Dermis microvascular lymphatic vessel endothelial cell (primary cell): ENCODE measurements around the gene CNOT3. TPM values are rescaled to one million over a fixed set of nuclear protein-coding genes. Genes with fewer than 3 reads are reported as not detected.

Experiments
- DNase-seq, 2 donors: peaks; one replicate each; pipeline versions ENCODE4 v3.0.0 to v3.0.0-alpha.2; 2010; ENCODE audit warnings: low read depth in 2 of 2
- total RNA-seq: library from RNA; depleted of rRNA; stranded (reverse); fragments of >200 nt; gene quantifications from 2 replicates; pipeline ENCODE4 v1.2.1, GENCODE V29; 2014

CNOT3 gene
- total RNA-seq, 1 donor from 2014 or later = 4.9 TPM

- DNase-seq = peak in 1 of 2 donors; percentile 76
Measured at GRCh38 chr19:54149021-54149812, 11.7 kb downstream of the CNOT3 start.

- DNase-seq = no peak
Measured at GRCh38 chr19:54151362-54152035, 13.9 kb downstream of the CNOT3 start.

GRCh38 chr19:54152267-54152666, 14.7 kb downstream of the CNOT3 start:
- DNase-seq = no peak

- no peak for DNase-seq
Measured at GRCh38 chr19:54152878-54153524, 15.4 kb downstream of the CNOT3 start.

- no peak for DNase-seq
Measured at GRCh38 chr19:54153731-54154326, 16.3 kb downstream of the CNOT3 start.

- DNase-seq = no peak
Measured at GRCh38 chr19:54154603-54155345, 17.2 kb downstream of the CNOT3 start.

GRCh38 chr19:54155694-54156093, 18.1 kb downstream of the CNOT3 start:
- DNase-seq = peak in 1 of 2 donors; percentile 33

GRCh38 chr19:54156490-54156889, 18.9 kb downstream of the CNOT3 start:
- no peak for DNase-seq

GRCh38 chr19:54156953-54157352, 19.4 kb downstream of the CNOT3 start:
- DNase-seq = no peak

GRCh38 chr19:54158812-54159351, 21.3 kb downstream of the CNOT3 start:
- peak in 1 of 2 donors; percentile 27 for DNase-seq

GRCh38 chr19:54159352-54160181, 22.0 kb downstream of the CNOT3 start, which contains the start of gene LENG1:
TSS of gene LENG1 (minus strand) at chr19:54159721. CDS start at chr19:54159695, 26 bp downstream.
- DNase-seq = peak; percentile 100

GRCh38 chr19:54160182-54160811, 22.7 kb downstream of the CNOT3 start:
- peak in 1 of 2 donors; percentile 27 for DNase-seq

- no peak for DNase-seq
Measured at GRCh38 chr19:54160854-54161253, 23.3 kb downstream of the CNOT3 start.

- DNase-seq = peak; percentile 29 to 81
Measured at GRCh38 chr19:54162241-54162805, 24.8 kb downstream of the CNOT3 start.

- no peak for DNase-seq
Measured at GRCh38 chr19:54162884-54163283, 25.3 kb downstream of the CNOT3 start.

GRCh38 chr19:54164369-54165068, 27.0 kb downstream of the CNOT3 start:
- peak in 1 of 2 donors; percentile 86 for DNase-seq

- DNase-seq = no peak
Measured at GRCh38 chr19:54165222-54165621, 27.7 kb downstream of the CNOT3 start.

- peak; percentile 41 to 79 for DNase-seq
Measured at GRCh38 chr19:54168174-54168917, 30.8 kb downstream of the CNOT3 start.
